B cell (primary cell): ENCODE measurements around the gene RTN4. TPM values are rescaled to one million over a fixed set of nuclear protein-coding genes. Genes with fewer than 3 reads are reported as not detected.

ENCODE experiments used
- ATAC-seq: fragments of 200-7000 bp; cut with Tn5 transposase; one replicate; pipeline ENCODE4 v1.10.0; 2021; ENCODE audit warnings: low read depth, mild to moderate bottlenecking, moderate number of reproducible peaks, moderate library complexity
- CTCF ChIA-PET: fragments of 350-600 bp; sonication (Branson Sonifier 250); formaldehyde crosslinking; loops from one replicate; lab custom pipeline; 2021; ENCODE audit warnings: antibody characterized with exemption, inconsistent platforms; lab: Charles Lee
- POLR2A ChIA-PET: fragments of 350-600 bp; sonication (Branson Sonifier 250); formaldehyde crosslinking; loops from one replicate; lab custom pipeline; 2021; ENCODE audit warnings: antibody characterized with exemption; lab: Charles Lee
- DNase-seq: peaks from one replicate; pipeline ENCODE4 v3.0.0; 2013
- H2AFZ ChIP-seq: 2 replicates; pipeline ENCODE4 v1.6.1; 2012; ENCODE audit warnings: mild to moderate bottlenecking, low read depth, low read length; ENCODE audit not compliant: insufficient read depth, poor library complexity, severe bottlenecking
- H3K27ac ChIP-seq, 2 donors: 1 replicate in 1 of 2; 2 replicates in 1 of 2; pipeline ENCODE4 v1.5.1; 2012 to 2013; ENCODE audit warnings: low read length in 2 of 2, mild to moderate bottlenecking in 2 of 2, moderate library complexity in 1 of 2
- H3K27me3 ChIP-seq, 4 experiments: fragments of 200-600 bp in 1 of 4; sonication (generic) in 1 of 4; replicated peaks in 1 of 4; 1 replicate in 2 of 4; 2 replicates in 2 of 4; pipeline versions ENCODE4 v1.6.1 to v1.7.0; 2013 to 2016; ENCODE audit warnings: low read length in 3 of 4, mild to moderate bottlenecking in 2 of 4, mixed read lengths in 1 of 4, moderate library complexity in 1 of 4; ENCODE audit not compliant: insufficient read depth in 4 of 4, control insufficient read depth in 3 of 4; ENCODE audit errors: control extremely low read depth in 1 of 4
- H3K36me3 ChIP-seq, 2 experiments: replicated peaks in 1 of 2; 1 replicate in 1 of 2; 2 replicates in 1 of 2; pipeline versions ENCODE4 v1.6.1 to v1.7.1; 2013; ENCODE audit warnings: low read length in 1 of 2; ENCODE audit not compliant: insufficient read depth in 2 of 2, control insufficient read depth in 1 of 2; ENCODE audit errors: control extremely low read depth in 1 of 2, extremely low read depth in 1 of 2
- H3K4me1 ChIP-seq, 2 donors: fragments of 200-600 bp in 1 of 2; sonication (generic) in 1 of 2; 1 replicate in 1 of 2; 2 replicates in 1 of 2; pipeline versions ENCODE4 v1.5.1 to v1.6.1; 2013 to 2017; ENCODE audit warnings: low read length in 2 of 2; ENCODE audit not compliant: control insufficient read depth in 2 of 2, insufficient read depth in 2 of 2
- H3K4me2 ChIP-seq: replicated peaks from 2 replicates; pipeline ENCODE3; 2012; ENCODE audit warnings: mild to moderate bottlenecking, low read depth, low read length; ENCODE audit not compliant: poor library complexity, severe bottlenecking
- H3K4me3 ChIP-seq, 5 experiments: fragments of 200-600 bp in 1 of 5; sonication (generic) in 1 of 5; 1 replicate in 3 of 5; 2 replicates in 2 of 5; pipeline versions ENCODE4 v1.5.1 to v1.7.0; 2011 to 2016; ENCODE audit warnings: low read length in 4 of 5, mild to moderate bottlenecking in 4 of 5, low read depth in 2 of 5, control low read depth in 1 of 5, moderate library complexity in 1 of 5; ENCODE audit not compliant: insufficient read depth in 1 of 5; ENCODE audit errors: control extremely low read depth in 1 of 5, extremely low read depth in 1 of 5
- H3K79me2 ChIP-seq: fragments of 200-600 bp; sonication (generic); one replicate; pipeline ENCODE4 v1.6.0; 2016; ENCODE audit warnings: low read length; ENCODE audit not compliant: control insufficient read depth, insufficient read depth
- H3K9ac ChIP-seq: fragments of 200-600 bp; sonication (generic); 2 replicates; pipeline ENCODE4 v1.6.1; 2017; ENCODE audit warnings: mild to moderate bottlenecking, low read length, moderate library complexity
- H3K9me3 ChIP-seq, 3 donors: one replicate each; pipeline versions ENCODE4 v1.6.1 to v1.7.1; 2013; ENCODE audit warnings: low read length in 2 of 3; ENCODE audit not compliant: control insufficient read depth in 2 of 3, insufficient read depth in 1 of 3; ENCODE audit errors: control extremely low read depth in 1 of 3
- H4K20me1 ChIP-seq: 2 replicates; pipeline ENCODE4 v1.6.0; 2012; ENCODE audit warnings: mild to moderate bottlenecking, low read length; ENCODE audit not compliant: insufficient read depth, control insufficient read depth, poor library complexity, severe bottlenecking
- H3K27ac Mint-ChIP-seq: one replicate; pipeline ENCODE4 v1.8.0; 2021; ENCODE audit warnings: mixed read lengths
- H3K27me3 Mint-ChIP-seq: one replicate; pipeline ENCODE4 v1.8.0; 2021; ENCODE audit warnings: mixed read lengths
- H3K4me1 Mint-ChIP-seq: one replicate; pipeline ENCODE4 v1.8.0; 2021; ENCODE audit warnings: mixed read lengths
- H3K4me3 Mint-ChIP-seq: one replicate; pipeline ENCODE4 v1.8.0; 2021; ENCODE audit warnings: mixed read lengths
- H3K9me3 Mint-ChIP-seq: one replicate; pipeline ENCODE4 v1.8.0; 2022; ENCODE audit warnings: mixed read lengths; ENCODE audit not compliant: insufficient read depth
- CTCF ChIP-seq: fragments of 200-600 bp; IDR thresholded peaks from one replicate; pipeline ENCODE4 v1.8.0; 2022; ENCODE audit warnings: antibody characterized with exemption, mild to moderate bottlenecking
- EZH2 ChIP-seq: IDR thresholded peaks from 2 replicates; pipeline ENCODE4 v1.6.1; 2012; ENCODE audit warnings: borderline replicate concordance, low read depth, mild to moderate bottlenecking, moderate library complexity, low read length; ENCODE audit not compliant: insufficient read depth, poor library complexity, severe bottlenecking
- WGBS: methylation state at CpG from one replicate; pipeline ENCODE4 v1.1.5; 2013; ENCODE audit warnings: missing lambda C conversion rate; ENCODE audit not compliant: insufficient coverage; 5-methylcytosine and 5-hydroxymethylcytosine counted together
- intact Hi-C: fragments of 100-400 bp; cut with micrococcal nuclease; formaldehyde crosslinking; loops from one replicate; pipeline ENCODE4 v1.10.0; 2022
- polyA plus RNA-seq: library from polyadenylated mRNA; depleted of rRNA; stranded (reverse); fragments of >200 nt; gene quantifications from 2 replicates; pipeline ENCODE4 v1.2.3, GENCODE V29; 2012
- total RNA-seq, 2 donors: library from RNA; stranded (reverse); fragments of 120-200 nt in 1 of 2; gene quantifications; 1 replicate in 1 of 2; 2 replicates in 1 of 2; pipeline versions ENCODE4 v1.2.3 to v1.2.4, GENCODE V29; 2013 to 2022

The RTN4 gene
- total and polyA plus RNA-seq, 2 donors (not counting 1 experiment from before 2014, with no cell fraction given), result 30.8 to 65.9 TPM

- CTCF ChIA-PET, result no interaction called here
- Mint-ChIP-seq H3K9me3 (no peaks in the 10 kb centered on the region), H3K27ac (no peak overlapping the region), H3K4me1 (peaks cover 15% of the 10 kb centered on the region), H3K27me3 (no peaks in the 10 kb centered on the region), H3K4me3 (no peak overlapping the region)
- H2AFZ ChIP-seq, result no peak overlapping the region
- ATAC-seq (no peak), DNase-seq (no peak)
- no peaks in the 10 kb centered on the region for H3K79me2 ChIP-seq
- no peak overlapping the region for H3K4me3 ChIP-seq
- H3K4me2 ChIP-seq, result no peak overlapping the region
- no peak for TF ChIP-seq EZH2
- TF ChIP-seq CTCF, result no peak
- peaks cover 0 to 5% of the 10 kb centered on the region in 2 donors for H3K4me1 ChIP-seq
- H3K36me3 ChIP-seq, result peaks cover 0 to 34% of the 10 kb centered on the region in 2 experiments
- no peak overlapping the region for H3K27ac ChIP-seq
- WGBS, result 98% methylated on average over 18 of the region's 18 CpGs
- intact Hi-C loops, result no loop called here
- POLR2A ChIA-PET, result no interaction called here
- H3K9ac ChIP-seq, result no peak overlapping the region
- H3K9me3 ChIP-seq, result peaks cover 0 to 6% (median 0%) of the 10 kb centered on the region in 3 donors
- H3K27me3 ChIP-seq, result no peaks in the 10 kb centered on the region
- H4K20me1 ChIP-seq, result no peaks in the 10 kb centered on the region
Measured at GRCh38 chr2:54967759-54968365, 82.4 kb downstream of the RTN4 start.

- POLR2A ChIA-PET, result no interaction called here
- H3K27me3 Mint-ChIP-seq, result no peaks in the 10 kb centered on the region
- H3K27ac Mint-ChIP-seq, result no peak overlapping the region
- no peak overlapping the region for H3K4me3 Mint-ChIP-seq
- TF ChIP-seq CTCF (no peak), EZH2 (no peak)
- Histone ChIP-seq H2AFZ (no peak overlapping the region), H3K36me3 (peaks cover 0 to 31% of the 10 kb centered on the region in 2 experiments), H4K20me1 (no peaks in the 10 kb centered on the region), H3K79me2 (no peaks in the 10 kb centered on the region), H3K4me3 (no peak overlapping the region), H3K27ac (no peak overlapping the region), H3K27me3 (no peaks in the 10 kb centered on the region), H3K9ac (no peak overlapping the region), H3K4me2 (no peak overlapping the region), H3K4me1 (peaks cover 0 to 5% of the 10 kb centered on the region in 2 donors), H3K9me3 (peaks cover 0 to 6% (median 0%) of the 10 kb centered on the region in 3 donors)
- H3K4me1 Mint-ChIP-seq, result peaks cover 15% of the 10 kb centered on the region
- H3K9me3 Mint-ChIP-seq, result no peaks in the 10 kb centered on the region
- intact Hi-C loops, result no loop called here
- DNase-seq (no peak), ATAC-seq (no peak)
- CTCF ChIA-PET, result no interaction called here
- WGBS, result 100% methylated on average over 2 of the region's 4 CpGs
Measured at GRCh38 chr2:54967269-54967668, 83.0 kb downstream of the RTN4 start.
